ENCODE results near the gene CCL4. TPM values are rescaled to one million over a fixed set of nuclear protein-coding genes. Genes with fewer than 3 reads are reported as not detected.

CCL4 gene
- polyA plus RNA-seq, 1 donor from 2014 or later = not detected

- no peak overlapping the region for H3K4me3 ChIP-seq (ENCODE audit: low read length)
- no peaks in the 10 kb centered on the region for H3K27me3 ChIP-seq (ENCODE audit: insufficient read depth, low read depth, low read length)
- H3F3A ChIP-seq (ENCODE audit: insufficient read depth, low read length, poor library complexity, severe bottlenecking) = no peaks in the 10 kb centered on the region
- no peaks in the 10 kb centered on the region for H3K36me3 ChIP-seq (ENCODE audit: insufficient read depth, low read length)
- no peak overlapping the region for H3K9ac ChIP-seq (ENCODE audit: low read length)
- no peaks in the 10 kb centered on the region for H3K9me3 ChIP-seq (ENCODE audit: low read length)
- H3K9me2 ChIP-seq (ENCODE audit: insufficient read depth, low read length) = no peaks in the 10 kb centered on the region
- H3K4me2 ChIP-seq (ENCODE audit: low read length) = no peak overlapping the region
- no peak overlapping the region for H3K27ac ChIP-seq (ENCODE audit: low read length)
- no peak overlapping the region for H2AFZ ChIP-seq (ENCODE audit: low read depth, low read length)
- H4K20me1 ChIP-seq (ENCODE audit: insufficient read depth) = no peaks in the 10 kb centered on the region
- H3K79me2 ChIP-seq (replicated peaks; ENCODE audit: insufficient read depth, low read length) = no peaks in the 10 kb centered on the region
- TF ChIP-seq MXI1 (conservative IDR thresholded peaks at IDR 0.05; ENCODE audit: poor library complexity, severe bottlenecking) (no peak), RAD21 (conservative IDR thresholded peaks at IDR 0.05) (no peak), EP300 (conservative IDR thresholded peaks at IDR 0.05; ENCODE audit: poor library complexity, severe bottlenecking) (no peak), EZH2 (IDR thresholded peaks at IDR 0.05; ENCODE audit: borderline replicate concordance, insufficient read depth, low read length, poor library complexity, severe bottlenecking) (no peak), POLR2AphosphoS5 (IDR thresholded peaks at IDR 0.05) (no peak), CTCF (IDR thresholded peaks at IDR 0.05; ENCODE audit: poor library complexity, severe bottlenecking) (no peak), REST (IDR thresholded peaks at IDR 0.05; ENCODE audit: borderline replicate concordance) (no peak), TAF1 (IDR thresholded peaks at IDR 0.05; ENCODE audit: low read depth) (no peak), SMC3 (conservative IDR thresholded peaks at IDR 0.05; ENCODE audit: poor library complexity) (no peak)
These were observed 21.5 kb downstream of the CCL4 start for GRCh38 chr17:36124879-36125824.

- H2AFZ ChIP-seq (ENCODE audit: low read depth, low read length) = no peak overlapping the region
- no peaks in the 10 kb centered on the region for H3F3A ChIP-seq (ENCODE audit: insufficient read depth, low read length, poor library complexity, severe bottlenecking)
- TF ChIP-seq RAD21 (conservative IDR thresholded peaks at IDR 0.05) (no peak), TAF1 (IDR thresholded peaks at IDR 0.05; ENCODE audit: low read depth) (no peak), EP300 (conservative IDR thresholded peaks at IDR 0.05; ENCODE audit: poor library complexity, severe bottlenecking) (no peak), POLR2AphosphoS5 (IDR thresholded peaks at IDR 0.05) (no peak), SMC3 (conservative IDR thresholded peaks at IDR 0.05; ENCODE audit: poor library complexity) (no peak), REST (IDR thresholded peaks at IDR 0.05; ENCODE audit: borderline replicate concordance) (no peak), EZH2 (IDR thresholded peaks at IDR 0.05; ENCODE audit: borderline replicate concordance, insufficient read depth, low read length, poor library complexity, severe bottlenecking) (no peak), CTCF (IDR thresholded peaks at IDR 0.05; ENCODE audit: poor library complexity, severe bottlenecking) (no peak), MXI1 (conservative IDR thresholded peaks at IDR 0.05; ENCODE audit: poor library complexity, severe bottlenecking) (no peak)
- H3K4me3 ChIP-seq (ENCODE audit: low read length) = no peak overlapping the region
- no peak overlapping the region for H3K4me2 ChIP-seq (ENCODE audit: low read length)
- no peaks in the 10 kb centered on the region for H3K27me3 ChIP-seq (ENCODE audit: insufficient read depth, low read depth, low read length)
- no peaks in the 10 kb centered on the region for H4K20me1 ChIP-seq (ENCODE audit: insufficient read depth)
- no peaks in the 10 kb centered on the region for H3K9me2 ChIP-seq (ENCODE audit: insufficient read depth, low read length)
- H3K27ac ChIP-seq (ENCODE audit: low read length) = no peak overlapping the region
- H3K79me2 ChIP-seq (replicated peaks; ENCODE audit: insufficient read depth, low read length) = no peaks in the 10 kb centered on the region
- H3K36me3 ChIP-seq (ENCODE audit: insufficient read depth, low read length) = no peaks in the 10 kb centered on the region
- no peaks in the 10 kb centered on the region for H3K9me3 ChIP-seq (ENCODE audit: low read length)
- H3K9ac ChIP-seq (ENCODE audit: low read length) = no peak overlapping the region
These were observed 23.7 kb downstream of the CCL4 start for GRCh38 chr17:36127199-36127893.

Data from neural cell (in vitro differentiated cells).